ENCODE measurements around the gene MYL7.

MYL7 gene

GRCh38 chr7:44110719-44111635, 30.2 kb downstream of the MYL7 start:
- no peak for DNase-seq

- DNase-seq: no peak
Observed at GRCh38 chr7:44109991-44110390, 31.1 kb downstream of the MYL7 start.

GRCh38 chr7:44108768-44109750, 32.1 kb downstream of the MYL7 start:
- no peak for DNase-seq

DNA sequence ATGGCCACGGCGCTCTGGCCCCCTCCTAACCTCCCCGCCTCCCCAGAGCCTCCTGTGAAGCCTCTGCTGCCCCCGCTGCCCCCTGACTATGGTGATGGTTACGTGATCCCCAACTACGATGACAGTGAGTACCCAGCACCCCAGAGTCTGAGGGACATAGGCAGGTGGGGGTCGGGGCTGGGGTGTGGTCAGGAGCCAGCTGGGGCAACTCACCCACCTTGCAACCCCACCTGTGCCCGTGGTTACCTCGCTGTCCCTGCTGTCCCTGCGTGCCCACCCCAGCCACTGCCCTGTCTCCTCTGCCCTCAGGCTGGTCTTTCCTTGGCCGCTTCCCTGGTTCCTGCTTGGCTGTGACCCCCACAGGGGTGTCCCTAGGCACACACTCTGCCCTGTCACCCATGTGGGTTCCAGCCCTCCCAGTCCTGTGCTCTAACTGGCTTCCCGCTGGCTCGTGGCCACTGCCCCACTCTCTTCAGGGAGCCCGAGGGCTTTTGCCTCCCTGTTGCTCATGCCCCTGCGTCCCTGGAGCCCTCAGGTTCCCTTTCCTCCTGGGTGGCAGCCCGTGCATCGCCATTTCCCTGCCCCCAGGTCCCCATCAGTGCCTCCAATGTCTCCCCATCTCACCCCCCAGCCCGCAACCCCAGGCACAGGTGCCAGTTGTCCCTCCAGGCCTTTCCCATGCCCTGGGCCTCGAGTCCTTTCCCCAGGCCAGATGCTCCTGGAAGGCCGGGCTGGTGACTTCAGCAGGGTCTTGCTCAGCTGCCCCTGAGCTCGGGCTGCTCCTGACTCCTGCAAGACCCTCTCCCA, 33.0 kb downstream of the MYL7 start:
- DNase-seq: no peak

DNA sequence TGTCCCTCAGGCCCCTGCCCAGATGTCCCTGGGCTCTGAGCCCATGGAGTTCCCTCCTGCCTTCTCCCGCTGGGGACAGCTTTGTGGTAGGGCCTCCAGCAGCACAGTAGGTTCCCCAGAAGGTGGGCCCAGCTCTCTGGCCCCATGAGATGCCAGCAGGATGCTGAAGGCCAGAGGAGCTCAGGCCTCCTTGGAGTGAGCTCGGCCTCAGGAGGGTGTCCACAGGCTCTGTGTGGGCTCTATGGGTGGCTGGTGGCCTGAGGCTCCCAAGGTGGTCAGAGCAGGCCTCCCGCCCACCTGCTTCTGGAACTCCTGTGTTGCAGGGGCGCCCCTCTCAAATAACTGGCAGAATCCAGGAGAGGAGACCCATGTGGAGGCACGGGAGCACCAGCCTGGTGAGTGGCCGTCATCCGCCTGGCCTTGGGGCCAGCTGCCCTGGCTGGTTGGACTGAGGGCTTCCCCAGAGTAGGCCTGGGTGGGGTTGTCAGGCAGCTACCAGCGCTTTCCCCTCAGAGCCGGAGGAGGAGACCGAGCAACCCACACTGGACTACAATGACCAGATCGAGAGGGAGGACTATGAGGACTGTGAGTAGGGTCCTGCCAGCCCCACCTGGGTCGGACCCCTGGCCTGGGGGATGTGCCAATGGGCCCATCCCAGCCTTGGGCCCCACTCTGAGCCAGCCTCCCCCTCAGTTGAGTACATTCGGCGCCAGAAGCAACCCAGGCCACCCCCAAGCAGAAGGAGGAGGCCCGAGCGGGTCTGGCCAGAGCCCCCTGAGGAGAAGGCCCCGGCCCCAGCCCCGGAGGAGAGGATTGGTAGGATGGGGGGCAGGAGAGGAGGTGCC, 33.8 kb downstream of the MYL7 start:
- no peak for DNase-seq

- DNase-seq: no peak
Observed at GRCh38 chr7:44106311-44107065, 34.6 kb downstream of the MYL7 start.

DNA sequence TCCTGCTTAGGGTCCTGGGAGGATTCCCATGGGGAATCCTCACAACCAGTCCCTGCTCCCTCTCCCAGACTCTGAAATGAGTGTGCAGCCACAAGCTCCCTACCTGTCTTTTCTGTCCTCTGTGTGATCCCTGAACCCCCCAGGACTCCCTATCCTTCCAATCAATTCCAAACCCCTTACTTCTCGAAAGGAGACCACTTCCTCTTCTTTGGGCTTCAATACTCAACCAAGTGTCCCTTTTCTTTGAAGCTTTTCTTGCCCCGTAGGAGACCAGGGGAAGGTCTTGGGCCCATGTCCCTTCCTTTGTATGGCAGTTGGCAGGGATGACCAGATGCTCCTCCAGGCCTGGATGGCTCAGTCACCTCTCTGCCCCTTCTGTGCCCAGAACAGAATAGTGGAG, 35.3 kb downstream of the MYL7 start:
- no peak for DNase-seq

GRCh38 chr7:44104860-44105771, 36.0 kb downstream of the MYL7 start:
- DNase-seq: peak in 1 of 2 experiments; percentile 62

DNA sequence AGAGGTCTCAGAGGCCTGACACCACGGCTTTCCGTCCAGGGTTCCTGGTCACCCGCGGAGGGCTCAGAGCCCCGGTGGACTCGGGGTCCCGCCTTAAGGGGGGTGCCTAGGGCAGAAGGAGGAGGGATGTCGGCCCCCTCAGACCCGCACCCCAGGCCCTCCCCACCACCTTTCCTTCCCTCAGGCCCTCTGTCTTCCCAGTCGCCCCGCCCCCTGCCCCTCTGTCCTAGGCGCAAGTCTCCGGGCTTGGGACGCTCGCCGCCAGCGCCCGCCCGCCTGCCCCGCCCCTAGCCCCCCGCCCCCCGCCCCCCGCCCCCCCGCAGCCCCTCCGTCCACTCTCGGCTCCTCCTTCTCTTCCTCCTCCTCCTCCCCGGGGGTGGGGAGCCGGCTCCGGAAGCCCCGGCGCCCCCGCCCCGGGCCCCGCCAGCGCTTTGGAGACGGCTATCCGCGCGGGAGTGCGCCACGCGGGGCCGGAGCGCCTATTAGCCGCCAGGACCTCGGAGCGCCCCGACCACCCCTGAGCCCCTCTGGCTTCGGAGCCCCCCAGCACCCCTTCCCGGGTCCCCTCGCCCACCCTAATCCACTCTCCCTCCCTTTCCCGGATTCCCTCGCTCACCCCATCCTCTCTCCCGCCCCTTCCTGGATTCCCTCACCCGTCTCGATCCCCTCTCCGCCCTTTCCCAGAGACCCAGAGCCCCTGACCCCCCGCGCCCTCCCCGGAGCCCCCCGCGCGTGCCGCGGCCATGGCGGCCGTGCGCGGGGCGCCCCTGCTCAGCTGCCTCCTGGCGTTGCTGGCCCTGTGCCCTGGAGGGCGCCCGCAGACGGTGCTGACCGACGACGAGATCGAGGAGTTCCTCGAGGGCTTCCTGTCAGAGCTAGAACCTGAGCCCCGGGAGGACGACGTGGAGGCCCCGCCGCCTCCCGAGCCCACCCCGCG, 36.9 kb downstream of the MYL7 start, which contains the start of gene AEBP1:
AEBP1 (plus strand) TSS at position 423 of the 937 bp plus-strand sequence; CDS start at position 744, 321 bp downstream.
- DNase-seq: peak; percentile 43 to 55

- DNase-seq: no peak
Observed at GRCh38 chr7:44103566-44103922, 37.6 kb downstream of the MYL7 start.

DNA sequence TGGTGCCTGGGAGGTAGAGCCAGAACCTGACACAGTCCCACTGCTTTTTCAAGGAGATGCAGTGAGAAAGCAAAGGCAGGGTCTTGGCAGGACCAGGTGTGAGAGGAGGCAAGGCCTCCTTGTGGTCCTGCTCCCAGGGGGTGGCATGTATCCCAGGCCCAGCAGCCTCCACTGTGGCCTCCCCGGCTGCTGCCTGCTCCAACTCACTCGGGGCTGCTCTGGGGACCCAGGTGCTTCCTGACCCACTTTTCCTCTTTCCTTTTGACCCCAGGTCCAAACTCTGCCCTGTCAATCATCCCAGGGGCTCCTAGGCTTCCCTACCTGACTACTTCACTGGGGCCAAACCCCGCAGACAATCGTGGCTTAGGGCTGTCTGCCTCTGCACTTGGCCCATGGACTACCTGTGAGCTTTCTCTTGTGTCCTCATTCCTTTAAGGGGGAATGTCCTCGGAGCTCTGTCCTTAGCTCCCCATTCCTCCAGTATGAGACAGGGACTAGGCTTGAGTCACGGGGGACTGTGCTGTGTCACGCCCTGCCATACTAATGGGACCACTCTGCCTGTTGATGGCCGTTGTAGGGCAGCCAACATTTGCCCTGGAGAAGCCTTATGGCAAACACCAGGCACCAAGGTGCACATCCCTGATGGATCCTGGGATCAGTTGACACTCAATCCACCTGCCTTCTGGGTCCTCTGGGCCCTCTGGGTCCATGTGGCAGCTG, 38.1 kb downstream of the MYL7 start:
- DNase-seq: peak in 1 of 2 experiments; percentile 20

GRCh38 chr7:44101966-44102845, 38.9 kb downstream of the MYL7 start:
- DNase-seq: no peak

GRCh38 chr7:44101303-44101965, 39.7 kb downstream of the MYL7 start:
- DNase-seq: no peak

DNA sequence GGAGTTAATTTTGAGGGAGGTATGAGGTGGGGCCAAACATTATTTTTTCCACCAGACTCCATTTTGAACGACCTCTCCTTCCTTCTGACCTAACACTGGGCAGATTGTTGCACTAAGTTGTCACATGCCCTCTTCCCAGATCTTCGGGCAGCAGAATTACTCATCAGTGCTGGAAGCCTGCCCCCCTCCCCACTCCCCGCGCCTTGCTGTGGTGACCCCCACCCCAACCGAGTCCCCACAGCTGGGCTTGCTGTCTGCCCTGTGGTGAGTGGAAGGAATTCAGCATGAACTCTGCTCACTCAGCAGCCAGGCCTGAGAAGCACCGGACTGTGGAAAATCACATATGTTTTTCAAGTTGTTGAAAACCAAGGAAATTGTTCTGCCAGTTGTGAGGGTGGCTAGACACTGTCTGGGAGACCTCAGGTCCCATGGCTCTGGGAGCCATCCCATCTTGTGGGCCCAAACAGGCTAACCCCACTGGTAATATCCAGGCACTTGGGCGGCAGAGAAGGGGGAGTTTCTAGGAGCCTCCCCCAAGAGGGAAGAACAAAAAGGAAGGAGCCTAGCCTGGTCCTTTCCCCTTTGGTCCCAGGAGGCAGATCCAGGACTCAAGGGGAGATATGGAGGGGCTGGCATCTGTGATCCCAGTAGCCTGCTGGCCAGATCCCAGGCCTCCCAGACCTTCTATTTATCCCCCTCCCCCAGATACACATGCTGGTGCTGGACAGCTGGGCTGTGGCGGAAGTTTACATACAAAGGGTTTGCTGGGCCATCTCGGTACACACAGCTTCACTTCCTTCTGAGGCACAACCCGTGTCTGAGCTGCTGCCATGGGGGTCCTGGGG, 40.5 kb downstream of the MYL7 start:
- no peak for DNase-seq

DNA sequence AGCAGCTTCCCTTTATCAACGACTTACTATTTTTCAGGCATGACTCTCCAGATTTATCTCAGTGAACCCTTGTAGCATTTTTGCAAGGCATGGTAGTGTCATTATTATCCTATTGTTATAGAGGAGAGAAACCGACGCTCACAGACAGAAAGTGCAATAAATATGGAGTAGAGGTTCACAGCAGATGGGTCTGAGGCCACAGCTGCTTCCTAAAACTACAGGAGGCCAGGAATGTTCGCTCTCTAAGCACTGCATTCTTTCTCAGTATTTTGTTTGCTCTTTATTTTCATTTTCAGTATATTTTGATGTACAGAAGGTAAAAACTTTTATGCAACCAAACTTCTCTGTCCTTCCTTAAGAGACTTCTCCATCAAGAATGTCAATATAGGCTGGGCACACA, 41.5 kb downstream of the MYL7 start:
- no peak for DNase-seq
